GM19099 (cell line): ENCODE results near the gene UTP15.

Source experiments
- POLR2A ChIP-seq: IDR thresholded peaks from 3 replicates; pipeline ENCODE4 v1.6.1; 2011; ENCODE audit warnings: low read depth; ENCODE audit not compliant: insufficient read length; ENCODE audit errors: extremely low read depth

Gene UTP15

DNA sequence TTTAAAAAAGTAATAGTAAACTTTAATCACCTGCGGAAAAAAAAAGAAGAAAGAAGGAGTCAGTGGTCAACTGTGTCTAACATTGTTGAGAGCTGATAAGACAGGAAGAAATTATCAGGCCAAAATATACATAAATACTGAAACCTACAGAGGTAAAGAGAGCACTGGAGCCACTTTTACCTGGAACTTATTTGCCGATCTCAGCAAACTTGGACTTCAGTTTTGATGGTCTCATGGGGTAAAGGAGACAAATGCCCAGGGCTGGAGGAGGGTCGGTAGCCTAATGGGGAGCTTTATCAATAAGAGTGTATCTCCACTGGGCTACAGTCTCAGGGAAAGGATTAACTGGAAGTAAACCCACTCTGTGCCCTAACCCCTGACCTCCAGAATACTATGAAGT is 33.8 kb downstream of the UTP15 start:
- no peak for TF ChIP-seq POLR2A

DNA sequence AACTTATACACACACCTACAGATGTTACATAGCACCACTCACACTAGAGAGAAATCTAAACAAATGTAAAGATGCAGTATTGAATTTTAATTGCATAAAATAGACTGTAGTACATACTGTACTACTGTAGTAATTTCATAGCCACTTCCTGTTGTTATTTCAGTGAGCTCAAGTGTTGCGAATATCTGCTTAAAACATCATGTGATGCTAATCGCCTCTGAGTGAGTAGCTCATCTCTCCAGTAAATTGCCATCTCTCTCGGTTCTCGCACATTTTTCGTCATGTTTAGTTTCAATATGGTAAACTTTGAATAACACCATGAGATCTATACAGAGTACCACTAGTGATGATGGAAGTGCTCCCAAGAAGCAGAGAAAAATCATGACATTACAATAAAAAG is 38.5 kb downstream of the UTP15 start:
- no peak for TF ChIP-seq POLR2A

DNA sequence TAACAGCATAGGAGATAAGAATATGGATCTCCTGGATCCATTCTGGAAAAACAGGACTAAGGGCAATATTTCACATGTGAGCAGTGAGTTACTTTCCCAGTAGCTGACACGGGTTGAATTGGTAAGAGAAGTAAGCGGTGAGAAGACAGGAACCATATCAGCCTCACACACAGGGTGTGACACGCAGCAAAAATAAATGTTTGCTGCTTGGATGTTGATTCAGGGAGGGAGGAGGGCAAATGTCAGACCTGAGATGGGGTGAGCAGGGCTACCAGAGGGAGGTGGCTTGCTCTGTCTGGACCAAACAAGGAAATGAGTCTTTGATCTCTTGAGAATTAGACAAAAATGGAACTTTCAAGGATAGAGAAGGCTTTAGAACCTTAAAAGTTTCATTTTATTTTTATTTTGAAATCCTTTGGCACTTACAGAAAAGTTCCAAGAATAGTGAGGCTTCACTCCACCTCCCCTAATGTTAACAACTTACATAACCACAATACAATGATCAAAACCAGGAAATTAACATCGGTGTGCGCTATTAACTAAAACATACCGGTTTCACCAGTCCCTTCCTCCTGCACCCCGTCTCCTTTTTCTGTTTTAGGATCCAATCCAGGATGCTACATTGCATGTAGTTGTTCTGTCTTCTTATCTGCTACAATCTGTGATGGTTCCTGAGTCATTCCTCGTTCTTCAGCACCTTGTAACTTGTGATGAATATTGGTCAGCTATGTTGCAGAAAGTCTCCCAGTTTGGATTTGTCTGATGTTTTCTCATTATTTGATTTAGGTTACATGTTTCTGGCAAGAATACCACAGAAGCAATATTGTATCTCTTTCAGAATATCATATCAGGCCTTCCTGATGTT is 39.9 kb downstream of the UTP15 start:
- TF ChIP-seq POLR2A: no peak

DNA sequence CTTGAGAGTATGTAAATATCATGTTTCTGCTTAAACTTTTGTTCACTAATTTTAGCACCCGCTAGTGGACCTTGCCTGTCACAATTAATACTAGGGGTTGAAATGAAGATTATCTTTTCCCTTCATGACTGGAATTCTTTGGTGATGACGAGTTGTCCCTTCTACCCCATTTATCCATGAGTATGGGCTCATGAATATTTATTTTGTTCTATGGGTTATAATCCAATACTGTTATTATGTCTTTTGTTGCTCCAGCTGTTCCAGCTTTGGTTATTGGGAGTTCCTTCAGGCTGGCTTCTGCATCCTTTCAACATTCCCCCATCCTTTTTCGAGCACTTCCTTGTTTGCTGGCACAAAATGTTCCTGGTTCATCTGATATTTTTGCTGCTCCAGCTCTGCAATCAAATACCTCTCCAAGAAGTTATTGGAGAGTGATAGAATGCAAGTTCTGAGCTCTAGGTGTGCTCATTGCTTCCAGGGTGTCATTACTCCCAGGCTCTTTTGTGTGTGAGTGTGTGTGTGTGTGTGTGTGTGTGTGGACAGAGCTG is 40.7 kb downstream of the UTP15 start:
- TF ChIP-seq POLR2A: no peak

DNA sequence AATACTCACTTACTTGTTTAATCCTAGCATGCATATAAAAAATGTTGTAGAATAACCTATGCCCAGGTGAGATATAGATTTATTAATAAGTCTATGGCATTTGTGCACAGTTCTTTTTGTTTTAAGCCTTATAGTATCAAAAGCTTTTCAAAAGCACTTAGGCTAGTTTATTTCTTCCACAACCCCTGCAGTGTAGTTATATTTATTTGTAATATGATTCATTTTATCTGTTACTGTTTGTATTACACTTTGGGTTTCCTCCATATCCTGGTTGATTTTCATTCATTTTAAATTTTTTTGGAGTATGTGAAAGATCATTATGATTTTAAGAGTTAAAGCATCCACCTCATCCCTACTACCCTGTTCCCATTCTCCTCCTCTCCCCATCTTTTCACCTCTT is 41.7 kb downstream of the UTP15 start:
- TF ChIP-seq POLR2A: no peak

DNA sequence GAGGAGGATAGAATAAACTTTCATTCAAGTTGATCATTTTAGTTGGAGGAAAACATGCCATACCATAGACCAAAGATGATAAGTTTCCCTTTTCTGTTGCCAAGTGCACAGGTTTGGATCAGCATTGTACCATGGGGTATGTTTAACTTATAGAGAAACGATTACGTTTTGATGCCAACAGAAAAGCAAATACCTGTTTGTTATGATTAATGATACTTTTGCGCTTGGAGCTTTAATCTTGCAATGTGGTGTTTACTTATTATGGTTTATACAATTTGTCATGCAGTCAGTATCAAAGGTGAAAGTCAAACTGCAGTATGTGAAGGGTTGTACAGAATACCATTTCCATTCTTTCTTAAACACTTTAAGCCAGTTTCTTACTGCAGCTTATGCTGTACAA is 47.3 kb downstream of the UTP15 start:
- TF ChIP-seq POLR2A: no peak

DNA sequence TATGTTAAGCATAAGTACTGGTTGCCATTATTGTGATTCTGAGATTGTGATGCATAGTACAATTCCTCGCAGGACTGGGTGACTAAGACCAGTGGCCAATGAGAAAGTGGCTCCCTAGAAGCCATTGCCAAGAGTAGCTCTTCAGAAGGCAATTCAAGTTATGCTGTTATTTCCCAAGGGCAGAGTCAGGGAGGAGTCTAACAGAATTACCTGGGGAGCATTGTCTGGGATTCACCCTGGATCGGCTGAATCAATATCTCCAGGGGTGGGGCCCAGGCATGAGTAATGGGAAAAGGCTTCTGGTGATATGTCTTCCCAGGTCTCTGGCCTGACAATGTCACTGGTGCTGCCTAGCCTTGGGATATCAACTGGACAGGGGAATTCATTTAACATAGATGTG is 49.5 kb downstream of the UTP15 start:
- no peak for TF ChIP-seq POLR2A

DNA sequence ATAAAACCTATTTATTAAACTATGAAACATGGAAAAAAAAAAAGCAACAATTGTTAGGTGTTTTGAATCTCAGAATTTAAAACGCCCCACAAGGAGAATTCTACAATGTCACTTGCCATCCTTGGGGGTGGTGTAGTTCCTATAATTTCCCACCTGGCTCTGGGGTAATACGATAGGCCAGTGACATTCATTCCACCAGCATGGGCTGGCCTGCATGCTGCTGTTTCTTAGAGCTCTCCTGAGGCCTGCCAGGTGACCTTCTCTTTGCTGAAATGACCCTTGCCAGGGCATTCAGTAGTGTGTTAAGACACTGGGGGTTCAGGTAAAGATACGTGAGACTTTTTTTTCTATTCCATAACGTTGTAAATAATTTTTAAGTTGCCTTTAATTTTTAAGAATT is 50.4 kb downstream of the UTP15 start:
- TF ChIP-seq POLR2A: no peak

DNA sequence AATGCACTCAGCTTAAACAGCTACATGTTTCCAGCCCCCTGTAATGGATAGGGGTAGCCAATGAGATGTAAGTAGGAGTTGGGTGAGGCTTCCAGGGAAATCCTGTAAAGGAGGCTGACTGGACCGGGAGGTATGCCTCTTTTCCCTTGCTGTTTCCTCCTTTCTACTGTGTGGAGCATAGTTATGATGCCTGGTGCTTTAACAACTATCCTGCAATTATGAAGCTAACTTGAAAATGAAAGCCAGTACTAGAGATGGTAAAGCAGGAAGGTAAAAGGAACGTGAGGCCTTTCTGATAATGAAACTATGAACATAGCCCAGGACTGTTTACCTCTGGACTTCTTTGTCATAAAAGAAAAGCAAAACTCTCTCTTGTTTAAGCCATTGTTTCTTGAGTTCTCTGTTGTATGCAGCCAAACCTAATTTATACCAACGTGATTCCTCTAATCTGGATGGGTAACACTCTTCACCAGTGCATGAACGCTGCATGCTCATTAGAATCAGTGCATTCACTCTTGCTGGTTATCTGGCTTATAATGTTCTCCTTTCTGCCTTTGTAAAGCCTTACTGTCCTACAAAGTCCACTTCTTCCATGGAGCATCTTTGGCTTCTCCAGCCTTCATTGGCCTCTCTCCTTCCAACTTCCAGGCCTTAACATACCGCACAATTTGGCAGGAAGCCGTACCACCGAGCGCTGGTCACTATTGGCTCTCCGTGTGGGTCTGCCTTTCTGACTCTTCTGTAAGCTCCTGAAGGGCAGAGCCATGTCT is 52.2 kb downstream of the UTP15 start:
- TF ChIP-seq POLR2A: no peak

DNA sequence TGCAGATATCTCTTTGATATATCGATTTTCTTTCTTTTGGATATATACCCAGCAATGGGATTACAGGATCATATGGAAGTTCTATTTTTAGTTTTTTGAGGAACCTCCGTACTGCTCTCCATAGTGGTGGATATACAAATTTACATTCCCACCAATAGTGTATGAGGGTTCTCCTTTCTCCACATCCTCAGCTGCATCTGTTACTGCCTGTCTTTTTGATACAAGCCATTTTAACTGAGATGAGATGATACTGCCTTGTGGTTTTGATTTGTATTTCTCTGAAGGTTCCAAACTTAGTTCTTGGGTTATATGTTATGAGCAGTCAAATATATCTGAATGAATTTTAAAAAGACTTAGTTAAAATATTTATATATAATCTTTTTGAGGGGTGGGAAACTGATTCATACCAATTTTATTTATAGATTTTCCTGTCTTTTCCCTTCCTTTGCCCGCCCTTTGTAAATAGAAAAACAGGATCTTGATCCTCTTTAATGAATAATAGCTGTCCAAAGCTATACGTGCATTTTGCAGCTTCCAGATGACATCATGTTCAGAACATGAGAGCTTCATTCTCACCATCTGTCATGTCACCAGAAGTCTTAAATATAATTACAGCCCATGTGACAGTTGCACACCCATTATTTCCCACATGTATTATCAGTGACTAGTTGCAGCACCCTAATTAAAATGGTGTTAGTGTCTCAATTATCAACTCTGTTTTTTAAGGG is 54.2 kb downstream of the UTP15 start:
- TF ChIP-seq POLR2A: no peak

DNA sequence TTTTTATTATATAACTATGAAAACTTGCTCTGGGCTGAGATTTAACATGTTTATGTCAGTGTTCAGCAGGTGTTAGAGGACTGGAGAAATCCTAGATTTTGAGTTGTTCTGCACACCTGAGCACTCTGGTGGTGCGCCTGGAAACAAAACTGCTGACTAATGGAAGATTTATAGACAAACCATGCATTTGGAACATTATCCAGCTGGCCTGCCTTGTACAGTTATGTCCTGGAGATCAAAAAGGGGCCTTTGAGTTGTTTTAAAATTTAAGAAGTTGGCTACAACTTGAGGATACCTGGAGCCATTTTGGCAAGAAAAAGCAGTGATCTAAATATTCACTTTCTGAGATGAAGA is 54.8 kb downstream of the UTP15 start:
- no peak for TF ChIP-seq POLR2A

DNA sequence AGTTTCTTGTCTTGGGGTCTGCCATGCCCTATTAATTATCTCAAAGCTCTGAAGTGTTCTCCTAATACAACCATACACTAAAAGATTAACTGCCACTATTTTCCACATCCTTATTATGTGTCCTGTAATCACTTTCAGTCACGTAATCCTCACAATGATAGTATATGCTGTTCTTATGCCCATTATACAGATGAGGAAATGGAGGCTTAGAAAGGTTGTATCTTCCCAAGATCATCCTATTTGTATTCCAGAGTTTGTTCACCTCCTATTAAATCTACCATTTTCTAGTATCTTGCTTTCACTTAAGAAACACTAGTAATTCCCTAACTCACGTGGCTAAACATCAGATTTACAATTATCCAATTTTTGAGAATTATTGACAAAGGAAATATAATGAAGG is 57.5 kb downstream of the UTP15 start:
- TF ChIP-seq POLR2A: no peak

DNA sequence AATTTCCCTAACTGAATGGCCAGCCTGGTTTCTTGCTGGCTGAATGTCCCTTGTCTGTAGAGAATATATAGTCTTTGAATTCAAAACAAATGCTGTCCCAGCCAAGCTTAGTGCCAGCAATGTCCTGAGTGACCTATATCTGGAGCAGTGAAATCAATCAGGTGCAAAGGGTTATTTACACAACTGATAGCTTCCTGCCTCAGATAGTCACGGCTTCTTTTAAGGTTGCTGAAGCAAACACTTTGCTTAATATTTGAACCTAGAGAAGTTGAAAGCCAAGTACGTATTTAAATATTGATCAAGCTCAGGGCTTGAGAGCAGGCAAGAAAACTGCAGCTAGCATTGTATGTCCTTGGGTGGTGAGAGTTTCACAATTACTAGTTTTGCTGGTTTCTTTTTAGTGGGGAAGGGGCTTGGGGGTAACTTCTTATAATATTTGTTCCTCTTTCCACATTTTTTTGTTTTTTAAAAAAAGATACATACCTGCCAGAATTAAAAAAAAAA is 58.4 kb downstream of the UTP15 start:
- TF ChIP-seq POLR2A: no peak

DNA sequence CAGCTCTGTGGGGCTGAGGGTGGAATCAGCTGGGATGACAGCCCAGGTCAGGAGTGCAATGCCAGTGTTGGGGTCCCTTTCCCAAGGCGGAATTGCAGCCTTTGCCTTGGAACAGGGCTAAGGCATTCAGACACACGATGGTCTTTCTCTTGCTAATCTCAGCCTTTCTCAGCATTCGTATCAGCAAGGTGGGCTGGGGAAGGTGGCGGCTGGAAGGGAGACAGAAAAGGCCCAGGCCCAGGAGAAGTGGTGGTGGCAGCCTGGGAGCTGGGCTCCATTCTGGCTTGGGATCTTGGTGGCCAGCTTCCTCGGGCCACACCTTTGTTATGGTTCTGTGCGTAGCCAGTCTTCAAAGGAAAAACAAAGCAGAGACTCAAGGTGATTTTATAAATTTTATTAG is 59.3 kb downstream of the UTP15 start:
- TF ChIP-seq POLR2A: no peak

DNA sequence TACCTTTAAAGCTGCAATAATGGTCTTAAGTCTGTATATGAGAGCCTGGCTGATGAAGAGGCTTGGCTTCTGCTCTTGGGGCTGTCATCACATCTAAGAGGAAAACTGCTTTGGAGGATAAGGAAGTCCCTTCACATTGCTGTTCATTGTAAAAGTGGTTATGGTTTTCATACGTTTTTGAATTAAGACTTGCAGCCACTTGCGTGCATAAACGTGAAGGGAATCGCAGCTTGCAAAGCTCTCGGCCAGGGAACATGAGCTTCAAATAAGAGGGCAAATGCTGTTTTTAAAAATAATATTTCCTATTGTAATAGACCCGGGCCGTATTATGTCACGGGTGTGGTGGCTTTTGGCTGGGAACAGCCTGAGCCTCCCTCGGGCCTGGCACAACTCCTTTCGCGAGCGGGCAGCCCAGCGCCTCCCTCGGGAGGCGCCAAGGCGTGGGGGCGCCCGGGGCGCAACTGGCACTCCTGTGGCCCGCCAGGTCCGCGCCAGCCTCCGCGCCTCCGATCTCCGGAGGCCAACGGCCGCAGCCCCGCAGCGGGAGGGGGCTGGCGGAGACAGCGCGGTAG is 59.9 kb downstream of the UTP15 start:
- TF ChIP-seq POLR2A: no peak
